Measurements from ENCODE around the gene NFIX.

Gene NFIX

DNA sequence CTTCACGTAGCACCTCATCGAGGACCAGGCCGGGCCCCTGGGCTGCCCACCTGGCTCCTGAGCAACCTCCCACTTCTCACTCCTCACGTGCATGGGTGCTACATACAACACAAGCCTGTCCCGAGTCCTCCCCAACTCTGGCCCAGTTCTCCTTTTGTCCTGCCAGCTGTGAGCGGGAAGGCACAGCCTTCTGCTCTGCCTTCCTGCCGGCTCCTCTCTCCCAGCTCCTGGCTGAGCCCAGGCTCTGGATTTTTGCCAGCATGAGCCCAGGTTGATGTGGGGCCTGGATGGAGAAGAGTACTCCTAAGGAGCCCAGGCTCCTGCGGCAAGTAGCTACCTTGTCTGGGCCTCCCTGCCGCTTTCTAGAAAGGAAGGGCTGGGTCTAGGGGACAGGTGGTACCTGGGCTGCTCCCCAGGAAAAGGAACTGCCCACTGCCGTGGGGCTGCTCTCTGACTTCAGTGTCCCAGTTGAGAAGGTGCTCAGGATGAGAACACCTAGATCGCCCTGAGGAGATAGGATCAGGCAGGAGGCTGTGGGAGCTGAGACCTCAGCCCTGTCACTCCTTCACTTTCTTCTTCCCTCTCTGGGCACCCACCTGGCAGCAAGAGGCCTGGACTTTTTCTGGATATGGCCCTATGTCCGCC, 83.7 kb downstream of the NFIX start:
- DNase-seq: no peak

DNA sequence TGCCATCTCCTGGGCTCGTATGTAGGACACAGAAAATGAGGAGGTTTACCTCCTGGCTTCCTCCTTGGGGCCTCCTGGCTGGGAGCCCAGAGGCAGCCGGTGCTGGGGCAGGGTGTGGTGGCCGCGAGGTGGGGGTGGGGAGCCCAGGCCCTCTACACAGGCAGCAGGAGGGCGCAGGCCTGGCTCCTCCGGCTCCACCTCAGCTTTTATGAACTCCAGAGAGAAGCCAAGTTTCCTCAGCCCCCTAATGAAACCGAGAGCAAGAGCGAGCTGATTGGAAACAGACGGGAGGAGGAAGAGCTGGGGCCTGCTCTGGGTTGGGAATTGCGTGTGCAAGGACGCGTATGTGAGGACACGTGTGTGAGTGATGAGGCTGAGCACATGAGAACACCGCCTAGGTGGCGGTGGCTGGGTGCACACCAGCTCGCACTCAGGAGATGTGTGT, 84.3 kb downstream of the NFIX start:
- DNase-seq: peak; percentile 91

DNA sequence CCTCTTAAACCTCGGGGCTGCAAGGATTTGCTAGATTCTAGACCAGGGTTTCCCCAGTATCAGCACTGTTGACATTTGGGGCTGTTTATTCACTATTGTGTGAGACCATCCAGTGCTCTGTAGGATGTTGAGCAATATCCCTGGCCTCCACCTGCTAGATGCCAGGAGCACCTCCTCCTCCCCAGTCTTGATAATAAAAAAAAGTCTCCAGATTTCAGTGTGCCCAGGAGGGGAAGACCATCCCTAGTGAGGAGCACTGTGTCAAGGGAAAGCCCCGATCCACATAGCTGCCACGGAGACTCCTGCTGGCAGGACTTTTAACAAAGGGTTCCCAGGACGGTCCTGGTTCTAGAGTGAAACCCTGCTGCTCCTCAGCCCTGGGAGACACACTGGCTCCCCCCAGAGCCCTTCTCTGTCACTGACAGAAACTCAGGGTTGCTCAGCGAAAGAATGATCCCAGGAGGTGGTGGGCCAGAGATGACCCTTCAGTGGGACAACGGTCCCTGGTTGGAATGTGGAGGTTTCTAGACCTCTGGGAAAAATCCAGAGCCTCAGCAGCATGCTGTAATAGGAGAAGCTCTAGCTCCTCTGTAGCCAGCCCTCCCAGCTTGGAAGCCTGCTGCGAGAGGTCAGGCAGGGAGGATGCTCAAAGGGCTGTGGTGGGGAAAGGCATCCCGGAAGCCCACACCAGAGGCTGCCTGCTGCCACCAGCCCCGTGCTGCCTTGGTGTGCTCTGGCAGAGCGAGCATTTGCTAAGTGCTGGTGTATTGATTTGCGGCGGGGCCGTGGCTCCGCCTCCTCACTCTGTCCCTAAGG, 87.1 kb downstream of the NFIX start:
- DNase-seq: no peak

DNA sequence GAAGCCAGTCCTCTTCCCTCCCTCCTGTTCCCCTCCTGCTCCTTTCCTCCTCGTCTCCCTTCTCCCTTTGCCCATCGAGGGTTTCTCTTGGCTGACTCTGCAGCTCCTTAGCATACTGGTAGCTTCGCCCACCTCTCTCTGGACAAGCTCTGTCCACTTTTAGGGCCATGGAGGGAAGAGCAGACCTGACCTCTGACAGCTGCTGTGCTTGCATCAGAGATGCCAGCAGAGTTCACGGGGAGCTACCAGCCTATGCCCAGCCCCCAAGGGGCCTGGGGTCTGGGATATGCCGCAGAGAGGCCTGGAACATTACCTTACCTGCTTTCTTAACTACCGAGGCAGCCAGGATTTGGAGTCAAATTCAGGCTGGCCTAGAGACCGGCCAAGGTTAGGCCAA, 87.7 kb downstream of the NFIX start:
- no peak for DNase-seq

DNA sequence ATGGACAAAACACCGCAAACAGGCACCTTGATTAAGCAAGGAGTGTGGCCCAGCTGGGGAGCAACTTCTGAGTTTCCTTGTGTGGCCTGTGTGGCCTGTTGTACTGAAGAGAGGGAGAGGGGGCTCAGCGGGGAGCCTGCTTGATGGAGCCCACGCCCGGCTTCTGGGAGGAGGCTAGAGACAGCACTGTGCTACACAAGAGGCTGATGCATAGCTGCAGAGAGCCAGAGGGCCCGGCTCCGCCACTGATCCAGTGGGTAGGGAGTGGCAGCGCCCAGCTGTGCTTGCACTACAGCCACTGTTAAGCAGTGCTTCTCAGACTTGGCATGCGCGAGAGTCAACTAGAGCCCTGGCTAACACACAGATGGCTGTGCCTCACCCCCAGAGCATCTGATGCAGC, 88.4 kb downstream of the NFIX start:
- no peak for DNase-seq

DNA sequence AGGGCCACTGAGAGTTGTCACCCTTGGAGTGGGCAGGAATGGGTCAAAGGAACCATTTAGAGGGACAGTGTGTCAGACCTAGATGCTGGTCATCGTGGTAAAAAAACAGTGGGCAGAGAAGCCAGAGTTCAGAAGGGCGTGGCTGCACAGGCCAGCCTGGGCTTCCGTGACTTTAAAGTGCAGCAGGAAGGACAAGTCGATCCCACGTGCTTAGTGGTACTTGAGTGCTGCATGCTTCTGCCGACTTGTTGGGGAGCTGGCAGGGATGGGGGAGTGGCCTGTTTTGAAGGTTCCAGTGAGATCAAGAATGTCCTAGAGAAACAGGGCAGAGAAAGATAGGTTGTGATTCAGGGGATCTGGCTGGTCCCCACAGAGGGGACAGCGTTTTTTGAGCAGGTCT, 90.4 kb downstream of the NFIX start:
- no peak for DNase-seq

DNA sequence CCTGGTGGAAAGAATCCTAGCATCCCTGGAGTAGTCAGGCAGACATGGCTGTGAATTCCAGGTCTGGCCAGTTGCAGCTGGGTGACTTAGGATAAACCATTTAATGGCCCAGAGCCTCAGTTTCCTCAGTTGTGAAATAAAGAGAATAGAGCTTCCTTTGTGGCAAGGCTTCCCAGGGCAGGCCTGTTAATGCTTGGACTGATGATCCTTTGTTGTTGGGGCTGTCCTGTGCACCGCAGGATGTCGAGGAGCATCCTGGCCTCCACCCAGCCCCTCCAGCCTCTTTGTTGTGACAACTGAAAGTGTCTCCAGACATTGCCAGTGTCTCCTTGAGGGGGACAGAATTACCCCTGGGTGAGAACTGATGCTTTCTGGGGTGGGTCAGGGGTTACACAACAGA, 91.1 kb downstream of the NFIX start:
- DNase-seq: no peak

DNA sequence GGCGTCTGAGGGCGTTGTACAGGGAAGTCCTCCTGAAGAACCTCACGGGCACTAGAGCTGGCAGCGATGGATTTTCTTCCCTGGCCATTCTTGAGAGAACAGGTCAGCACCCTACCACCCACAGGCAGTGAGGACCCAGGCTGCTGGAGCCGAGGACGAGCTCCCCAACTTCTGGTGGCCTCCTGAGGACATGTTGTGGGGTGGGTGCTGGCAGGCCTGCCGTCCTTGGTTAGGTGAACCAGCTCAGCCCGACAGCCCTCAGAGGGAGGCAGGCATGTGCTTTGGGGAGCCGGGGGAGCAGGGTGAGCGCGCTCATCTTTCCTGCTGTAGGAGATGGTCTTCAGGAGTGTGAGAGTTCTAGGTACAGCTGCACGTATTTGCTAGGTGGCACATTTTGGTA, 92.0 kb downstream of the NFIX start:
- DNase-seq: no peak

DNA sequence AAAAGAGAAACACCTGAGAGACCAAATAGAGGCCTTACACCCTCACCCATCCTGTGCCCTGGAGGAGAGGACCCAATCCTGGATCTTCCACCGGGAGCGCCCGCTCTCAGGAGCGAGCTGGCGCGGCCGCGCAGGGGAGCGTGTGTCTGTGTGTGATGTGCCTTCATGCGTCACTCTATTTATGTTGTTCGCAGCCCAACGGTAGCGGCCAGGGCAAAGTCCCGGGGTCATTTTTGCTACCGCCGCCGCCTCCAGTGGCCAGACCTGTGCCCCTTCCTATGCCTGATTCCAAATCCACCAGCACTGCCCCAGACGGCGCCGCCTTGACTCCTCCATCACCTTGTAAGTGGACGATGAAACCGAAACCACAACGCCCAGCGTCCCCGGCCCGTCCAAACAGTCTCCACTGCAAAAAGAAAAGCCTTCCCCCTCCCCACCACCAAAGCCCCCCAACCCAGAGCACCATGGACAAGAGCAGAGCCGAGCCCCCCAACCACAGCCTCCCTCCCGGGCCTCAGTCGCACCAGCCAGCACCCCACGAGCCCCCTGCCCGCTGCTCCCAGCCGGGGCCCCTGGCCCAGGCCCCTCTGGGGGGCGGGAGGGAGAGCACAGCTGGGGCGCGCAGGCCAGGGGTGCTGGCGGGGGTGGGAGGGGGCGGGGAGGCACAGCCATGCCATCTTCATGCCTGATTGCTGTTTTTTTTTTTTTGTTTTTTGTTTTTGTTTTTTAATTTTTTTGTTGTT, 92.7 kb downstream of the NFIX start:
- DNase-seq: no peak

DNA sequence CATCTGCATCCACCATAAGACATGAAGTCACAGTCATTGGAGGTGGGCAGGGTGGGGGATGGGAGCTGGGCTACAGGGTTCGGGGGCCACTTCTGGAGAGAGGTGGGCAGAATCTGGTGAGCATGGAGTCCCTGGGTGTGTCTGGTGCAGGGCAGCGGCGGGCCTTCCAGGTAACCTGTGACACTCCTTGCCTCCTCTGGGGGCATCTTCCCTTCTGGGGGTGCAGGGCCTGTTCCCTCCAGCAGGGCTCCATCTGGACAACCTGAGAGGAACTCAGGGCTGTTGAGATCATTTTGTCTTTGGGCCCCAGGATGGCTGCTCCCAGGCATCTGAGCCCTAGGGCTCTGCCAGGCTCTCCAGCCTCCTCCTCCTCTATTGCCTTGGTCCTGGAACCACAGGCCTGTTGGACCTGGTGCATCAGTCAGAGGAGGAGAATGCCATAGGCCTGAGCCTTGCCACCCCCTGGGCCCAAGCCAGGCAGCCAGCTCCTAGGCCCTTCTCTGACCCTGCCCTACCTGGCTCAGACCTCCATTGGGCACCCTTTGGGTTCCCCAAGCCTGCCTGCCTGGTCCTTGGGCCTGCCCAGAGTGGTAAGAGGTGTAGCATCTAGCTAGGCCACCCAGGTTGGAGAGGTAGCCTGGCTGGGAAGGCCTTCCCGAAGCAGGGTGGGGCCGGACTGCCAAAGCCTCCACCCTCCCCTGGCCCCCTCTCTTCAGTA, 94.0 kb downstream of the NFIX start:
- no peak for DNase-seq

DNA sequence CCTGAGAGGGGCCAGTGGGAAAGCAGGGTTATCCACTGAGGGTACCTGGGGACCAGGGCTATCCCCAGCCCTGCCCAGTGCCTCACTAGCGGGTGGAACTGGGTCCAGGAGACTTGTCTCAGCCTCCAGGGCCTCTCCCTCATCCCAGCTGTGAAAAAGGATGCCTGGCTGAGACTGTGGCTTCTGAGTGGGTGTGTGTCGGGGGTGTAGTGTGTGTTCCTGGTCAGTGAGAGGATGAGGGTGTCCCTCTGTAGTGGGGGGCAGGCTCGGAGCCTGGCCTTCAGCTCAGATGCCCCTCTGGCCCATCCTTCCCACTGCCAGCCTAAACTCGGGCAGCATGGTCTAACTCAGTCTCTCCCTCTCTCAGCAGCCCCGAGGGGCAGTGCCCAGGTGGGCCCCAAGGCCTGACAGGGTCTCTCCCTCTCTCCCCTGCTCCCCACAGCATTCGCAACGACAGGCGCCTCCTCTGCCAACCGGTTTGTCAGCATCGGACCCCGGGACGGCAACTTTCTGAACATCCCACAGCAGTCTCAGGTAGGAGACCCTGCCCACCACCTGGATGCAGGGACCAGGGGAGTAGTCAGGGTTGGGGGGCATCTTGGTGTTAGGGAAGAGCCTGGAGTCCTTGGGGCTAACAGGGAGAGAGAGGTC, 94.7 kb downstream of the NFIX start:
- DNase-seq: no peak

DNA sequence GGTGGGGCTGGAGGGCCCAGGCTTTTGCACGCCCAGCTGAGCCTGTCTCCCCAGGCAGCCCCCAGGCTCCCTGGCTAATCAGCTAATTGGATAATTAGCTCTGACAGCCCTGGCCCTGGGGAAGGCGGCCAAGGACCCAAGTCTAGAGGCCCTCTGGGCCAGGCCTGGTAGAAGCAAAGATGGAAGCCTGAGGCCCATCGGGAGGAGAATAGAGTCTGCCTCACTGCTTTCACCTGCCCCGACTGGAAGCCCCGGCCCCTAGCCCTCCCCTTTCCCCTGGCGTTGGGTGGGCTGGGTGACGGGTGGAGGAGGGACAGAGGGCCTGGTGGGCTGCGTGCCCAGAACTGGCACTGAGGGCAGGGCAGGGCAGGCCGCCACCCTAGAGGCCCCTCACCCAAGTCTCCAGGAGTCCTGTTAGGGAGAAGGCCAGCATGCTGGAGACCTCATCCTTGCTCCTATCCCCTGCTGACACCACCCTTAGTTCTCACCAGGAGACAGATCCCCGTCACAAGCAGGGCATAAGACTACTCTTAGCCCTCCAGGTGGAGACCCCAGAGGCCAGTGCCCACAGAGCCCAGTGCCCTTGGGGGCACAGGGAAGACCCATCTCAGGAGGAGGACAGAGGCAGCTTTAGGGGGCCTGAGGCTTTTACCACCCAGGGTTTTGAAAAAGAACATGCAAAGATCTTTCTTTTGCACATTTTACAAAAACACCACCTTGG, 95.4 kb downstream of the NFIX start:
- DNase-seq: no peak

DNA sequence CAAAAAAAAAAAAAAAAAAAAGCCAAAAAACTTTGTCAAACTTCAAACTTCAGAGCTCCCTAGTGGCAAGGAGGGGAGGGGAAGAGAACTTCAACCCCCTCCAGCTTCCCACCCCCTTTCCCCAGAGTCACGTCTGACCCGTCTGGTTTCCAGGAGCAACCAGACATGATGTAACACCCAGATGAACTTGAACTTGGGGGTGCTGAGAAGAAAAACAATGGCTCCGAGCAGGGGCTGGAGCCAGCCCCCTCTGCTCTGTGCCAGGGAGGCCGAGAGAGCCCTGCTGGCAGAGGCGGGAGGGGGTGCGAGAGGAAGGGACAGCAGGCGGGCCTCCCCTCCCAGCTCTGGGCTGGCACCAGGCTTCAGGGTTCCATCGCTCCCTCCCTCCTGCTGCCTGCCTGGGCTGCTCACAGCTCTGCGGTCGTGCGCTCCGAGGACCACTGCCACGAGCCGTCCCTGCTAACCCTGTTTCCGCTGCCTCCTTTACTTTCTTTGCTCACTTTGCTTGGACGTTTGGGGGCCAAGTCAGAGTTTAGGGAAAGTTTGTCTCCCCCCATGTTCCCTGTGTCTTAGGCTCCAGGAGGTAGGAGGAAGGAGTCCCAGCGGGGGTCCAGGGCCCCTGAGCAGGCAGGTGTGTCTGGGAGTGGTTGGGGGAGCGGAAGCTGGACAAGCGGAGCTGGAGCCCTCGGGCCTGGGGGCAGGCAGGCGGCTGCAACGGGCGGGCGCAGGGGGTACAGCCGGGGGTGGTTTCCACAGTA, 96.3 kb downstream of the NFIX start:
- DNase-seq: peak; percentile 93

DNA sequence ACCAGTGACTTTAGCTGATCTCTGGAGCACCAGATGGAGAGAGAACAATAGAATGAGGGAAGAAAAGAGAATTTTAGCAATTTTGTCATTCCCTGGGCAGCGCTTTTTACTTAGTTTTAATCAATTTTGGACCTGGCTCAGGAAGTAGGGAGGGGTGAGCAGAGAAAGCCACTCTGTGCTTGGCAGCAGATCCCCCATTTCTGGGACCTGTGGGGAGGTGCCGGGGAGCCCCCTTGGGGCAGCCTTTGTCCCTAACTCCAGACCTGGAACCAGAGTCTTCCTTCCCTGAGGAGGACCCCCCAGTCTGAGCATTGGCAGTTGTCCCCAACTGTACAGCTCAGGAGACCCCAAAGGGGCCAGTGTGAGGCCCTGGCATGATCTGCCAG, 96.9 kb downstream of the NFIX start:
- no peak for DNase-seq

DNA sequence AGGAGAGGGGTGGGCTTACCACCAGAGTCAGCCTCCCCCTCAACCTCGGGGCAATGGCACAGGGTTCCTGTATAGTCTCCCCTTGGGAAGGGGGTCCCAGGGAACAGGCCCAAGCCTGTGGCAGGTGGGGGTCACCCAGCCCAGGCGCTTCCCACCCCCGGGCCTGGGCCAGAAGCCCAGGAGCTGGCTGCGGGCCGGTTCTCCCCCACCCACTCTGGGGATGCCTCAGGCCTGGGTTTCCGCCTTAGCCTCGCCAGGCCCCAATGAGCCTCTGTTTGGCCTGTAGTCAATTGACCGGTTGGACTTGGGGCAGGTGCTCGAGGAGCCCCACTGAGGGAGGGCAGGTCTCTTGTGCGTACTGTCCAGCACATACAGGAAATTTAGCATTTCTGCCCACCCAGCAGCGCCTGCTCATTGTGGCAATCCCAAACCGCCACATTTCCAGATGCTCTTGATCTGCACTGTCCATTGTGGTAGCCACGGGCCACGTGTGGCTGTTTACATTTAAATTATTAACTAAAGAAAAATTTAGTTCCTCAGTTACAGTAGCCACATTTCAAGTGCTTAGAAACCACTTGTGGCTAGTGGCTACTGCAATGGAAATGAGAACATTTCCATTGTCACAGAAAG, 97.4 kb downstream of the NFIX start:
- no peak for DNase-seq

DNA sequence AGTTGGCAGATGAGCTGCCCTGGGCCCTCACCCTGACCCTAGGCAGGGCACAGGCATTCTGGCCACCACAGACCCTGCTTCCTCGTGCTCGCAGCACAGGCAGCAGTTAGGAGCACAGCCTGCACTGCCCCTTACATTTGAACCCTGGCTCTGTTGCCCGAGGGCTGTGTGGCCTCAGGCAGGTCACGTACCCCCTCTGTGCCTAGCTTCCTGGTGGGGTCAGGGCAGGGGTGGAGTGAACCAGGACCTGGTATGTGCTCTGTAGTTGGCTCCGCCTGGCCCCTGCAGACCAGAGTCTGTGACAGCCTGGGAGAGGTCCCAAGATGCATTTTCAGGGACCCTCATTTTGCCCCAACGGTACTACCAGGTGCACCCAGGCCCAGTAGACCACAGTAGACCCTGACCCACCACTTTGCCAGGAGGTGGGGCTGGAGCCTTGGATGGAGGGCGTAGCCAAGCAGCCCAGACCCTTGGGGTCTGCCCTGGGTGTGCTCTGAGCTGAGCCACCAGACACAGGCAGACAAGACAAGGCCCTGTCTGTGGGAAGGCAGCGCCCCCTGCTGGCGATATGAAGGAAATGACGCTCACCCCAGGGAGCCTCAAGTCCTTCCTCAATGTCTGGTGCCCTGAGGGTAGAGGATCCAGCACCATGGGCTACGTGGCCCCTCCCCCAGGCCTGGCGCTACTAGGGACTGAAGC, 98.3 kb downstream of the NFIX start:
- DNase-seq: peak; percentile 86

DNA sequence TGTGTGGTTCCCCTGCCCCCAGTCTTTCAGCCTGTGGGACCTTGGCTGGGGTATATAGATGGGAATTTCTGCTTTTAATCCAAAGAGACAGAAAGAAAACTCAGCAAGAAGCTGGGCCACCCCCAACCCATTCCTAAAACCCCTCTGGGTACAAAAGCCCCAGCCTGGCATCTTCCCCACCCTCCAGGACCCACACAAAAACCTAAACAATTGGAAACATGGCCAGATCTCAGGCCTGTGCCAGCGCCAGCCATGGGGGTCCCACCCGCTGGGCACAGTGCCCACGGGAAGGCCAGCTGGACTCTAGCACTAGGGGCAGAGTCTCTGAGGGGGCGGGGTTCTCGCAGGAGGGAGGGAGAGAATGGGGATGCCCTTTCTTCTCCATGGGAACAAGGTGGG, 98.8 kb downstream of the NFIX start:
- DNase-seq: peak; percentile 64

DNA sequence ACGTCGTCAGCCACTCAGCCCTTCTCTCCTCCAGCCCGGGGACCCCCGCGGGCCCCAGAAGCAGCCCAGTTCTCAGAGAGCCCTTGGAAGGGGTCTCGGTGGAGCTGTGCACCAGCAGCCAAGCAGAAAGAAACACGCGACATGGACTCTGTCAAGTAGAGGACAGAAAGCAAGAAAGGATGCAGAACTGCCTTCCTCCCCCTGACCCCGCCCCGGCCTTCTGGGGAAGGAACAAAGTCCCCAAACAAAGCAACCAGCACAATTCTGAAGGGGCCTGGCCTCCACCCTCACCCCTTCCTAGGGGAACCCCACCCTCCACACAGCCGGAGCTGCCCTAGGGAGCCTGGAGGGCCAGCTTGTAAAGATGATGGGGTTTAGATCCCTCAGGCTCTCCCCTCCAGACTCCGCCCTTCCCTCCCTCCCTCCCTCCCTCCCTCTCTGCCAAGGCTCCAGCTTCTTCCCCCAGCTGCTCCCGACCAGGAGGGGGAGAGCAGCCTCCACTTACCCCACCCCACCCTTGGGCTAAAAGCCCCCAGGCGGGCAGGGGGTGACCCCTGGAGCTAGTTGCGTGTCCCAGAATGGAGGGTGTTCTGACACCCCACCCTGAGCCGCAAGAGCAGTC, 99.6 kb downstream of the NFIX start:
- peak; percentile 57 for DNase-seq

DNA sequence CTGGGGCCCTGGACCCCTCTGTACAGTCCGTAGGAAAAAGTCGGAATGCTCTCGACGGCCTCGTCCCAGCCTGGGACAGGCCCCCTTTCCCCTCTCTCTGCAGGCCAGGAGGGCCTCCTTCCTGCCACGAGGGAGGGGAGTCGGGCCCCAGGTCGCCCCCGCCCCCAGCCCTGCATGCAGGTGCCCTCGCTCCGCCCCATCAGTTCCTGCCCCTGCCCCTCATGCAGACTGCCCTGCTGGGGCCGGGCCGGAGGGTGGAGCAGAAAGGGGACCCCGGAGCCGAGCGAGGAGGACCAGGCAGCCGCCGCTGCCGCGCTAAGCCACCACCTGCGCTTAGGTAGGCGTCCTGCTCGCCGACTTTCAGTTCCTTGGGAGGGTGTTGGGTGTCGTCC, 100.1 kb downstream of the NFIX start:
- DNase-seq: no peak
